ENCODE data around the gene TIMM13.

TIMM13 gene

DNA sequence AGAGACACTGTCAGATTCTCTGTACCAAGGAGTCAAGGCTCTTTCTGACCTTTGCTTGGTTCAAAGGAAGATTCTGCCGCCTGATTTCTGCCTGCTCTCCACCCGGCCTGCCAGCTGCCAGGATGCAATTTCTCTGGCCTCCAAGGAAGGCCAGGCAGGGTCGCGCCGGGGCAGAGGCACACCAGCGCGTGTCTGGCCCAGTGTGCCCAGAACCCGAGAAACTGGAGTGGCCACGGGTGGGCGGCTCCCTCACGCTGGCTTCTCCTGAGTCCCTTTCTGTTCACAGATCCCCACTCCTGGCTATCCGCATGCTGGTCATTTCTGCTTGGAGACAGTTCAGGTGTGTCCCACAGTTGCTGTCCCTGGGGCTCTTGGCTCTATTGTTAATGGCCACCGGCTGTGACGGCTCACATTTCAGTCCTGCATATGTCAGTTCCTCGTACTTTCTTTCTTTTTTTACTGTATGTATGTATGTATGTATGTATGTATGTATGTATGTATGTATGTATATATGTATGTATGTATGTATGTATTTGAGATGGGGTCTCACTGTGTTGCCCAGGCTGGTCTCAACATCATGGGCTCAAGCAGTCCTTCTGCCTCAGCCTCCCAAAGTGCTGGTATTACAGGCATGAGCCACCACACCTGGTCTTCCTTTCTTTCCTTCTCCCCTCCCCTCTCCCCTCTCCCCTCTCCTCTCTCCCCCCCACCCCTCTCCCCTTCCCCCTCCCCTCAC lies 50.4 kb downstream of the TIMM13 start:
- DNase-seq: no peak

Data from NCI-H2107 (cell line).